HG03280 (cell line): ENCODE results near the gene TMEM43.

Experiments used
- ATAC-seq: cut with Tn5 transposase; IDR thresholded peaks from one replicate; pipeline ENCODE4 v1.9.1; 2021; ENCODE audit warnings: mild to moderate bottlenecking, moderate library complexity; ENCODE audit not compliant: unreplicated experiment

TMEM43 gene

DNA sequence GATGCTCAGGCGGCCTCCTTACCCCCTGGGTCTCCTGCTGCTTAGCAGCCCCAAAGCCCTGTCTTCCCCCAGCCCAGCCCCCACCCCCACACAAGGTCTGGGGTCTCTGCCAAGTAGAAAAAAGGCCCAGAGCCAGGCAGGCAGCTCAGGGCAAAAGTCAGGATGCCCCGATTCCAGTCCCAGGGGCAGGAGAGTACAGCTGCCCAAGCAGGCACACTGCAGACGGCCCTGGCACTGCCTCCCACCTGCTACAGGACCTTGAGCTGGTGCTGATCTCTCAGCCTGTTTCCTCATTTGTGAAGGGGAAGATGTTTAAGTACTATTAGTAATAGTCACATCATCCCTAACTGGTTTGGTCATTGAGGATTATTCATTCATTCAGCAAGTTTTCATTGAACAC lies 12.6 kb downstream of the TMEM43 start:
- no peak for ATAC-seq

DNA sequence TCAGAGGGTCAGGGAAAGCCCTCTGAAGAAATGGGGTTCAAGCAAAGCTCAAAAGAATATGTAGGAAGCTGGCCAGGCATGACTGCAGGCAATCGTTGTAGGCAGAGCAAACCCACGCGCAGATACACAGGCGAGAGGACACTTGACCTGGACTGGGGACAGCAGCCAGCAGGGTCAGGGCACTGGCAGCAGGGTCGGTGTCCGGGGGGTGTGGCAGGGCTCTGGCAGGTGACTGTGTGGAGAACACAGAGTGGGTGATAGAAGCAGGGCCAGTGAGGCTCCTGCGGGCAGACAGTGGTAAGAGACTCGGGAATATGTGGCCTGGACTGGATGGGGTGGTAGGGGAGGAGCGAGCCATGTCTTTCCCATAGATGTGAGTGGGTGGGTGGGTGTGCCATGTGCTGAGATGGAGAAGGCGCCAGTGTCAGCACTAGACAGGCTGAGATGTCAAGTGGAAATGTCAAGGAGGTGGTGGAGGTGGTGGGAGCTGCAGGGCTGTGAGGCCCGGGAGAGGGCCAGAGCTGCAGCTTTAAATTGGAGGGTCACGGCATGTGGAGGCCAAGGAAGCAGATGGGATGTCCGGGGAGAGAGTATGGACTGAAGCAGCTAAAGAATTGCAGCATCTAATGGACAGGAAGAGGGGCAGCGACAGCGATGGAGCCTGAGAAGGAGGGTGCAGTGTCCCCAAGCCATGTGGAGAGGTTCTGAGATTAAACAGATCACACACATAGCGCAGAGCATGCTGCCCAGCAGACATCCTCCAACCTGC lies 13.4 kb downstream of the TMEM43 start:
- ATAC-seq, result no peak

DNA sequence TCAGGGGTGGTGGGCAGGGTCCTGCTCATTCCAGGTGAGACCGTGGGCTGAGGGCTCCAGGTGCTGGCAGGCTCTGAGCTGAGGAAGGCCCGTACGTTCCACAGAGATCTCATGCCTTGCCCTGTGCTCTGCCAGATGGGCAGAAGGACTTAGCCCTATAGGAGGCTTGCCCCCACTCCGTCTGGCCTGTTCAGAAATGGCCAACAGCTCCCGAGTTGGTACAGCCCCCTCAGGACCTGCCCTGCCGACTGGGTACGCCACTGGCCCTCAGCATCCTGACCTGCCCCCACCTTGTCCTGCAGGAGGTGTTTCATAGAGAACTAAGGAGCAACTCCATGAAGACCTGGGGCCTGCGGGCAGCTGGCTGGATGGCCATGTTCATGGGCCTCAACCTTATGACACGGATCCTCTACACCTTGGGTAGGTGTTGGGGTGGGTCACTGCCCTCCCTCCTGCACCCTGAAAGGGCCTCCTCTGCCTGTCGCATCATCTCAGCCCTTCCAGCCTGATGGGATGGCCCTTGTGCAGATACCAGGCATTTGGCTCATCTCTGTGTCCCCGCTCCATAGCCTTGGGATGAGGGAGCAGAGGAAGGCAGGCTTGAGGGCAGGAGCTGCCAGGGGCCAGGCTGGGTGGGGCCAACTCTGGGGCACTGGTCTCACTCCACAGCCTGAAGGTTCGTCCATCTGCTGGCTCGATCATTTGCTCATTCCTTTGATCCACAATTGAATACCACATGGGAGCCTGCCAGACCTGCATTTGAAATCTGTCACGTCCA lies 14.2 kb downstream of the TMEM43 start:
- ATAC-seq, result no peak

DNA sequence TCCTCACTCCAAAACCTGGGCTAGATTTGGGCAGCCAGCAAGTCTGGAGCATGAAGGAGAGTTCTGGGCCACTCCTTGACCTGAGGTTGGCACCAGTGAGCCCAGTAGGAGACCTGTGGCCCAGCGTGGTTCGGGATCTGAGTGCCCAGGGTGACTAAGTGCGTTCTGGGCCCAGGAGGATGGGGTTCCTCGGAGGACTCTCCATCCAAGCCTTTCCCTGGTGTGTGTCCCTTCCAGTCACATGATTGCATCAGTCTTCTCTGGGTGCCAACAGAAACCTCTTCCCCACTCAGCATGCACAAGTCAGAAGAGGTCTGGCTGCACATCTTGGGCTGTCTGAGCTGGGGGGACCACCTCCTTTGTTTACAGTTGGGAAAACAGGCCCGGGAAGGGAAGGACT lies 14.9 kb downstream of the TMEM43 start:
- no peak for ATAC-seq

DNA sequence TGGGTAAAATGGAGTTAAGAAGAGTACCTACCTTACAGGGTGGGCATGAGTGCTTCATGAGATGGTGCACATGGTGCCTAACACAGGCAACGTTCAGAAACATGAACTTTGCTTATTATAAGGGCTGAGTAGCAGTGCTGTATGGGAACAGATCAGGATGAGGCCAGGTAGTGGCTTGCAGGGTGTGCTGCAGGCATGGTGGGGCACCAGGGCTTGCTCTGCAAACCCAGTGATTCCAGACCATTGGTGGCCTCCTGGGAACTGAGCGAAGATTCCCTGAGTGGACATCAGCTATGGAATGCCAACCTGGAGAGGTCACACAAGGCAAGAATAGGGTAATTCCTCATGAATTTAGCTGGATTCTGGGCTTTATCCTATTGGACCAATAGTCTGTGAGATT lies 15.8 kb downstream of the TMEM43 start:
- no peak for ATAC-seq

DNA sequence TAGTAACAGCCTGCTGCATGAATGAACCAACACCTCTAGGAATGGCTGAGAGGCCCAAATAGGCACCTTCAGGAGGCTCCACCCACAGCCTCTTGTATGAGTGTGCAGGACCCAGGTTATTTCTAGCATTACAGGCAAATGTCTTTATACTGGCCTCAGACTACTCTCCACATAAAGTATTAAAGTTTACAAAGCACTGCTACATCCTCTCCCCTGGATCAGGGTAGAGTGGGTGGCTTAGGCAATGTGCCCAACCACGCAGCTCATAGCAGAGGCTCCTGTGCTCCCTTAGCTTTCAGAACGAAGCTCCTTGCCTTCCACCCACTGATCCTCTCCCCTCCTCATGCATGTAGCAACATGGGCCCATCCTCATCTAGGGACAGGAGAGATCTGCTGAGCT lies 16.3 kb downstream of the TMEM43 start:
- ATAC-seq, result no peak

DNA sequence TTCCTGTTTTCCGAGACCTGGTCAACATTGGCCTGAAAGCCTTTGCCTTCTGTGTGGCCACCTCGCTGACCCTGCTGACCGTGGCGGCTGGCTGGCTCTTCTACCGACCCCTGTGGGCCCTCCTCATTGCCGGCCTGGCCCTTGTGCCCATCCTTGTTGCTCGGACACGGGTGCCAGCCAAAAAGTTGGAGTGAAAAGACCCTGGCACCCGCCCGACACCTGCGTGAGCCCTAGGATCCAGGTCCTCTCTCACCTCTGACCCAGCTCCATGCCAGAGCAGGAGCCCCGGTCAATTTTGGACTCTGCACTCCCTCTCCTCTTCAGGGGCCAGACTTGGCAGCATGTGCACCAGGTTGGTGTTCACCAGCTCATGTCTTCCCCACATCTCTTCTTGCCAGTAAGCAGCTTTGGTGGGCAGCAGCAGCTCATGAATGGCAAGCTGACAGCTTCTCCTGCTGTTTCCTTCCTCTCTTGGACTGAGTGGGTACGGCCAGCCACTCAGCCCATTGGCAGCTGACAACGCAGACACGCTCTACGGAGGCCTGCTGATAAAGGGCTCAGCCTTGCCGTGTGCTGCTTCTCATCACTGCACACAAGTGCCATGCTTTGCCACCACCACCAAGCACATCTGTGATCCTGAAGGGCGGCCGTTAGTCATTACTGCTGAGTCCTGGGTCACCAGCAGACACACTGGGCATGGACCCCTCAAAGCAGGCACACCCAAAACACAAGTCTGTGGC lies 16.9 kb downstream of the TMEM43 start:
- ATAC-seq, result no peak

DNA sequence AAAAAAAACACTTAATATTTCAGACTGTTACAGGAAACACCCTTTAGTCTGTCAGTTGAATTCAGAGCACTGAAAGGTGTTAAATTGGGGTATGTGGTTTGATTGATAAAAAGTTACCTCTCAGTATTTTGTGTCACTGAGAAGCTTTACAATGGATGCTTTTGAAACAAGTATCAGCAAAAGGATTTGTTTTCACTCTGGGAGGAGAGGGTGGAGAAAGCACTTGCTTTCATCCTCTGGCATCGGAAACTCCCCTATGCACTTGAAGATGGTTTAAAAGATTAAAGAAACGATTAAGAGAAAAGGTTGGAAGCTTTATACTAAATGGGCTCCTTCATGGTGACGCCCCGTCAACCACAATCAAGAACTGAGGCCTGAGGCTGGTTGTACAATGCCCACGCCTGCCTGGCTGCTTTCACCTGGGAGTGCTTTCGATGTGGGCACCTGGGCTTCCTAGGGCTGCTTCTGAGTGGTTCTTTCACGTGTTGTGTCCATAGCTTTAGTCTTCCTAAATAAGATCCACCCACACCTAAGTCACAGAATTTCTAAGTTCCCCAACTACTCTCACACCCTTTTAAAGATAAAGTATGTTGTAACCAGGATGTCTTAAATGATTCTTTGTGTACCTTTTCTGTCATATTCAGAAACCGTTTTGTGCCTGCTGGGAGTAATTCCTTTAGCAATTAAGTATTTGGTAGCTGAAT lies 17.9 kb downstream of the TMEM43 start:
- no peak for ATAC-seq

DNA sequence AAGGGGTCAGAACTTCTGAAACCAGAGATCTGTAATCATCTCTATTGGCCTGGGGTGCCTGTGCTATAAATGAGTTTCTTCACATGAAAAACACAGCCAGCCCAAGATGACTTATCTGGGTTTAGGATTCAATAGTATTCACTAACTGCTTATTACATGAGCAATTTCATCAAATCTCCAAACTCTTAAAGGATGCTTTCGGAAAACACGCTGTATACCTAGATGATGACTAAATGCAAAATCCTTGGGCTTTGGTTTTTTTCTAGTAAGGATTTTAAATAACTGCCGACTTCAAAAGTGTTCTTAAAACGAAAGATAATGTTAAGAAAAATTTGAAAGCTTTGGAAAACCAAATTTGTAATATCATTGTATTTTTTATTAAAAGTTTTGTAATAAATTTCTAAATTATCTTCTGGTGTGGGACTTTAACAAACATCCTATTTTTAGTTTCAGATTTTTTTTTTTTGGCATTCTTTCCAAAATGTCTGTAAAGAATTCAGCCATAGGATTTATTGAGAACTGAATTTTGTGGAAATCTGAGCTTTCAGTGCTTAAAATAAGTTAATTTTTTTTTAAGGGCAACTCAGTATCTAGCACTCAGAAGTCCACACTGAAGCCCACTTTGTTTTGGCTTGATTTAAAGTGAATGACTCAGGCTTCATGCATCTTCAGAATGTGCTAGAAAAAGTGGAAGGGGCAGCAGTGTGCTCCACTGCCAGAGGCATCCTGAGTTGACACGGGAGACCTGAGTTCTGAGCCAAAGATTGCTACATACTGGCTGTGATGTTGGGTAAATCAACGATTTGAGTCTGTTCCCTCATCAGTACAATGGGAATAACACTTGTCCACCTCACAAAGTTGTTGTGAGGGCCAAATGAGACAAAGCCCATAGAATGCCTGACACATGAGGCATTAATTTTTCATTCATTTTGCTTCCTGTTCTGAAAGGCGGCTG lies 18.7 kb downstream of the TMEM43 start:
- no peak for ATAC-seq

DNA sequence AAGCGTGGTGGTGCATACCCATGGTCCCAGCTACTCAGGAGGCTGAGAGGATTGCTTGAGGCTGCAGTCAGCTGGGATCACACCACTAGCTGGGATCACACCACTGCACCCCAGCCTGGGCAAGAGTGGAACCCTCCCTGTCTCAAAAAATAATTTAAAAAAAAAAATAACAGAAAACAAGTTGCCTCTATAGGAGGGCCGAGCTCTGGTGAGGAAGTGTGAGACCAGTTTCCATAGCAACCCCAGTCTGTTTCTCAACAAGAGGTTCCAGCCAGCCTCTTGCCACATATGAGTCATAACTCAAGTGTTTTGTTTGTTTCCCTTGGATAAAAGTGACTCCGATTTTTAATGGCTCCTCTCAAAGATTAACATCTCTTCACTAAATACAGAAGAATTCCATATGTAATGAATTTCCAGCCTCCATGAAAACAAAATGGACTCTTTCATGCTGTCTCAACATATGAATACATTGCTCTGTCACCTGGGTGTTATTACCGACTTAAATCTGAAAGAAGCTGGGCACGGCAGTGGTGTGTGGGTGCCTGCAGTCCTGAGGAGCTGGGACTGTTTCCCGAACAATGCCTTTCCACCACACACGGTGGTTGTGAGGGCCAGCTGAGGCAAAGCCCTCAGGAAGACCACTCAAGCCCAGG lies 19.7 kb downstream of the TMEM43 start:
- peak; percentile 95 for ATAC-seq

DNA sequence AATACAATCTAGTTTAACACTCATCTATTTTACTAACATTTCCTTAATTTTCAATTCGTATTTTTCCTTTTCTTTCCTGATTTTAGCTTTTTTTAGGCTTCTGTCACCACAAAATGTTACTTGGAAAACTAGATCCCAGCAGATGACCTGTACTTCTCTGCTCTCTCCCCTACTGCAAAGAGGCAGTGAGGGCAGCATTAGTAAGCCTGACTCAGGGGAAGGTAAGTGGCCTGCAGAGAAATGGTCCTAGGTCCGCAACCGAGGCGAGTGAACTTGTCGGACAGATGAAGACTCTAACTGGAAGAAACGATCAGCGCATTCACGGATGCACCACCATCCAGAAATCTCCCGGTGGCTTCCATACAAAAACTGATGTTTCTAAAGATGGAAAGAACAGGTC lies 20.4 kb downstream of the TMEM43 start:
- ATAC-seq, result no peak

DNA sequence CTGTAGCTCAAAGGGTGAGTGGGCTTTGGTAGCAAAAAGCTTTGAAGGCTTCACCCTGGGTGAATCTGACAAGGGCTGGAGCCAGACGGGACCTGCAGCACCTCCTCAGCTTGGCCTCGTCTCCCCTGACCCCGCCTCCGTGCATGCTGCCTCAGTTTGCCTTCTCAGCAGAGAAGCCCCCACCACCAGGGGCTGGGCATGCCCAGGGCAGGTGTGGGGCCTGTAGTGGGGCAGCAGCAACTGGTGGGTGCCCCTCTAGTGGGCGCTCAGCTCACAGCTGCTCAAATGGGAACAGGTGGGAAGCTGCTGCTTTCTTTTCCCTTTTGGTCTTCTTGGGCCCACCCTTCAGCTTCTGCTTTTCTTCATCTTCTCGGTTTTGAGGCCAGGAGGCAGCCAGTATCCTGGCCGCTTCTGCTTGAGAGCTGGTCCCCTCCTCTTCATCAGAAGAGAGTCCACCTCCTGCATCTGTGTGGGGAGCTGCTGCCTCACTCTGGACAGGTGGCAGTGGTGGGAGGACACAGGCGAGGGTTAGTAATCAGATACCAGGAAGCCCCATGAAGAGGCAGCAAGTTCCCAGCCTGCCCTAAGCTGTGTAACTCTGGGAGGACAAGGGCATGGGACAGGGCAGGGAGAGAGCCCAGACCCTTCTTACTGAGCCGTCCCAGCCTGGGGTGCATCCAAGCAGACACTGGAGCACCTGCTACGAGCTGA lies 21.0 kb downstream of the TMEM43 start:
- no peak for ATAC-seq

DNA sequence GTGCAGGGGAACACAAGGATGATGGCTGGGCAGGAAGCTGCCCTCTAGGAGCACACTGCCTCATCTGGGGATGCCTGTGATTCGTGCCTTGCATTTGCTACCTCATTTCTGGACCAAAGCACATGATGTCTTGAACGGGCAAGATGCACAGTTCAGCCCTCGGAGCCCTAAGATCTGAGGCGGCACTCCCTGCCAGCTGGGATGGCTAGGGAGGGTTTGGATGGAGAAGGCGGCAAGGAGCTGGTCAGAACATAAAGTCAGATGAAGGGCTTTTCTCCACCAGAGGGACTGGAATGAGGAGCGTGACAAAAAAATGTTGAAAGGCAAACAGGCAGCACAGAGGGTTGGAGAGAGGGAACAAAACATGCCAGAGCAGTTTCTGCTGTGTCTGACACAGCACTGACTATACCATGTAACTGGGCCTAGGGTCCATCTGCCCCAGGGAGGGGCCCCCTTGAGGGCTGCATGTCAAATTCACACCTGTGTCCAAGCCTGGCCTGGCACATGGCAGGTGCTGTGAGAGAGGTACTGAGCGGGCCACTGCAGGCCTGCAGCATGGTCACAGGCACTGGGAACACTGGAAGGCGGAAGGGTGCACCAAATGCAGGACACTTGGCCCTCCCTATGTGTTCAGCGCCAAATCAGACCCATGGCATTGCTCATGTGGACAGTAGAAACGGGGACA lies 21.7 kb downstream of the TMEM43 start:
- no peak for ATAC-seq

DNA sequence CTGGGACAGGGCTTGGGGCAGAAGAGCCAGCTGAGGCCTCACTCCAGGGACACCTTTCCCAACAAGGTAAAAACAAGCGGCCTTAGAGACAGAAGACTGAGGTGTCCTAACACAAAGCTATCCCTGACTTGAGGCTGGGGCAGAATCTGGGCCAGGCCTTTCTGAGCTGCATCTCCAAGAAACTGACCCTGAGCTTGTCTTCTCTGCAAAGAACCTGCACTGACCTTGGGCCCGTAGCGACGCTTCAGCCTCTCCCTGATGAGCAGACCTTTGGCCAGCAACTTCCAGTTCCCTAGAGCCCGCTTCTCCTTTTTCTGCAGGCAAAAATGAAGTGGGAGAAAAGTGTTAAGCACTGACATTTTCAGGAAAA lies 22.2 kb downstream of the TMEM43 start:
- no peak for ATAC-seq

DNA sequence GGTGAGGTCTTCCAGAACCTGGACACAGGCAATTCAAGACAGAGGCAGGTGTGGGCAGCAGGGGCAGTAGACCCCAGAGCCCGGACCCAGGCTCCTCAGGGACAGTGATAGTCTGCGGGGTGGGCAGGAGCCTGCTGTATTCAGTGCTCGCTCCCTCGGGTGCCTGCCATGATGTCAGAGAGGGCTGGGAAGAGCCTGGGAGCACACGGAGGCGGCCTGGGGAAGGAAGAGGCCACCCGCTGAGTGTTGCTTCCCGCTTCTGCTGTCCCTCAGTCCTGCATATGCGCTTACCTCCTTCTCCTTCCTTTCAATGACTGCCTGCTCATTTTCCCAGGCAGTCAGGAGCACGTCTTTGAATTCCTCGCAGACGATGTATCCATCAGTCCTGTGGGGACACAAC lies 22.8 kb downstream of the TMEM43 start:
- no peak for ATAC-seq

DNA sequence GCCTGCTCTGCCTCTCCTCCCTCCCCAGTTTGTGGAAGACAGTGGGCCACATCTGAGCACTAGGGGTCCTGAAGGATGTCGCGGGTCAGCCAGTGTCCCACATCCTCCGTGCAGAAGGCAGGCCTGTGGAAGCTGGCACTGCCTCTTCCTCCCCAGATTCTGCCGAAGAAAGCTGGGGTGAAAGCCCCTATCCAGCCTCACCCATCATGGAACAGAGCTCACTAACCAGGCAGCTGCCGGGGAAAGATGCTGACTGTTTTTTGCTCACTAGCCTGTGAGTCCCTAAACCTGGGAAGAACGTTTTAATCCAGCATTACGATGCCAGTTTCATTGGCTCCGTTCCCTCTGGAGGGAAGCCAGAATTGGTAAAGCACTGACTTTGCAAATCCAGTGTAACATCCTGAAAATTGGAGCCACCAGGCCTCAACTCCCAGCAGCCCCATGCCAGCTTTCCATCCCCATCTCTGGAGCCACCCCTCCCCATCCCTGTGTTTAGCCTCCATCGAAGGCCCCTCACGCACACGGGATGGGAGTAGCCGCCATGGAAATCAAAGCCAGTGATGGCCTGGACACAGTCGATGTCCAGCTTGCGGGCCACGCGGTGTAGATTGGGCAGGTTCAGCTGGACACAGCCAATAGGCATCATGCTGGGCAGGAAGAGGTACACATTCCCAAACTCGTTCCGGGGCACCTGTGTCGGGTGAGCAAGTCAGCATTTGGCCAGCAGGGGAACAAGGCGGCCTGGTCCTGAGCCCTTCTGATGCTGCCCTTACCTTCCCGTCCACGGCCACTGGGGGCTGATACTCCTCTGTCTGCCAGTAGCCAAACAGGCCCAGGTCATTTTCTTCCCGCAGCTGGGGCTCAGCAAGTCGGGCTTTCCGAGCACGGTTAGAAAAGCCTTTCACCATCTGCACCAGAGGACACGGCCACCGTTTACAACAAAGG lies 23.5 kb downstream of the TMEM43 start:
- no peak for ATAC-seq

DNA sequence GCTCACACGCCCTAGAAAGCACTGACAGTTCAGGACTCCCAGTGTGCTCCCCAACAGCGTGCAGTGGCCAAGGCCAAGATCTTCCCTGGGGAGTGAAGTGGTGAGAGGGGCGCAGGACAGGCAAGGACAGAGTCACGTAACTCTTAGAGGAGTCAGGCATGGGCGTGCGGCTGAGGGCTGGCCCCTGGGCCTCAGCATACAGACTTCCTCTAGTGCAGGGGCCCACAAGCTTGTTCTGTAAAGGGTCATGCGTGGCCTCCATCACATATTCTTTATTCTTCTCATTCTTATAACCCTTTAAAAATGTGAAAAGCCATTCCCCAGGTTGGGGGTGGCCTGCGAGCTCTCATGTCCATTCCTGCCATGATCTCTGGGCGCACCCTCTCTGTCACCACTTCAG lies 25.2 kb downstream of the TMEM43 start:
- no peak for ATAC-seq
